Spleen (tissue), 7 donors: ENCODE results near the gene MCM8.

ENCODE experiments used
- CTCF ChIP-seq, 11 experiments: fragments of 200-600 bp in 7 of 11; fragments of 450-650 bp in 4 of 11; sonication (generic) in 4 of 11; IDR thresholded peaks in 8 of 11; conservative IDR thresholded peaks in 3 of 11; 1 replicate in 7 of 11; 2 replicates in 4 of 11; pipeline versions ENCODE4 v1.4.0 to v1.8.0; 2016 to 2021; ENCODE audit warnings: antibody characterized with exemption in 11 of 11, inconsistent platforms in 4 of 11, mild to moderate bottlenecking in 1 of 11
- POLR2AphosphoS5 ChIP-seq, 3 donors: sonication (generic); formaldehyde crosslinking; IDR thresholded peaks; one replicate each; pipeline ENCODE4 v1.5.1; 2017; ENCODE audit warnings: antibody characterized with exemption in 3 of 3
- donor health status: DM: no; HTN: no; CAD: no; lungs with moderate emphysema.
- donor health status: DM: no; HTN: no; CAD: no.
- donor health status: DM: no; HTN: no; CAD: no.

DNA sequence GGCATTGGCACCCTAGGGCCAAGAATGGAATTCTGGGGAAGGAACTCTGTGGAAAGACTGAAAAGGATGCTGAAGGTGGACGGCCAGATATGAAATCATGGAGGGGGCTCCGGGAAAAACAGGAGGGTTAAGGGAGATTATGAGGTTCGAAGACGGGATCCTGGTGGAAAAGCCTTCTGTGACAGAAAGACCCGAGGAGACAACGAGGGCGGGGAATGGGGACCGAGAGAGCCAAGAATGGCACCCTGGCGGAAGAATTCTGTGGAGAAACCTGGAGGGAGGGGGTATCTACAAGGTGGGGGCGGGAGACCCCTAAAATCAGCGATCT is 545 bp upstream of the MCM8 start:
- TF ChIP-seq CTCF (IDR thresholded peaks at IDR 0.05 in 8 of 11, conservative IDR thresholded peaks at IDR 0.05 in 3 of 11): no peak
- TF ChIP-seq POLR2AphosphoS5 (IDR thresholded peaks at IDR 0.05): no peak
